Eye (tissue), 1 donor: ENCODE results near the gene TUBA8.
A peak's percentile ranks its signal among the peaks of the same experiment; 100 is the strongest.
"Not testable (repeated sequence)": the region's sequence is repeated elsewhere in the genome, so short reads cannot be mapped to it uniquely, and the experiment has no call there.

ENCODE experiments used
- DNase-seq: peaks from one replicate; pipeline ENCODE4 v3.0.0-alpha.2; 2015

The TUBA8 gene

GRCh38 chr22:18077639-18078328, 32.8 kb upstream of the TUBA8 start, which contains the start of gene PEX26:
Gene PEX26 (plus strand): TSS chr22:18077990. CDS start chr22:18078377, 387 bp downstream.
- peak; percentile 97 for DNase-seq

GRCh38 chr22:18078329-18079041, 32.1 kb upstream of the TUBA8 start:
- peak; percentile 34 for DNase-seq

GRCh38 chr22:18079706-18080233, 30.8 kb upstream of the TUBA8 start:
- no peak for DNase-seq

- DNase-seq, result no peak
Measured at GRCh38 chr22:18081416-18081815, 29.2 kb upstream of the TUBA8 start.

GRCh38 chr22:18082467-18082866, 28.1 kb upstream of the TUBA8 start:
- no peak for DNase-seq

GRCh38 chr22:18083406-18083805, 27.2 kb upstream of the TUBA8 start:
- DNase-seq, result no peak

- DNase-seq, result no peak
Measured at GRCh38 chr22:18085188-18085587, 25.4 kb upstream of the TUBA8 start.

- no peak for DNase-seq
Measured at GRCh38 chr22:18087350-18087855, 23.2 kb upstream of the TUBA8 start.

GRCh38 chr22:18088825-18089568, 21.6 kb upstream of the TUBA8 start:
- no peak for DNase-seq

- DNase-seq, result no peak
Measured at GRCh38 chr22:18090286-18090685, 20.3 kb upstream of the TUBA8 start.

- no peak for DNase-seq
Measured at GRCh38 chr22:18091478-18091877, 19.1 kb upstream of the TUBA8 start.

- no peak for DNase-seq
Measured at GRCh38 chr22:18091916-18092526, 18.6 kb upstream of the TUBA8 start.

GRCh38 chr22:18093661-18094060, 16.9 kb upstream of the TUBA8 start:
- no peak for DNase-seq

GRCh38 chr22:18095101-18095805, 15.4 kb upstream of the TUBA8 start:
- DNase-seq, result no peak

- DNase-seq, result no peak
Measured at GRCh38 chr22:18096823-18097222, 13.8 kb upstream of the TUBA8 start.

- no peak for DNase-seq
Measured at GRCh38 chr22:18100781-18101180, 9.8 kb upstream of the TUBA8 start.

GRCh38 chr22:18101536-18101935, 9.1 kb upstream of the TUBA8 start:
- DNase-seq, result no peak

GRCh38 chr22:18103527-18104269, 6.9 kb upstream of the TUBA8 start:
- DNase-seq, result no peak

GRCh38 chr22:18104566-18104965, 6.0 kb upstream of the TUBA8 start:
- no peak for DNase-seq

- DNase-seq, result not testable (repeated sequence)
Measured at GRCh38 chr22:18105981-18106380, 4.6 kb upstream of the TUBA8 start.
